Erythroblast (primary cell): ENCODE data around the gene GNAZ.

Experiments
- GATA1 ChIP-seq: IDR thresholded peaks from 2 replicates; pipeline ENCODE4 v1.6.1; 2011; ENCODE audit warnings: low read depth, mild to moderate bottlenecking, control low read depth, low read length, moderate library complexity
- POLR2A ChIP-seq: IDR thresholded peaks from 2 replicates; pipeline ENCODE4 v1.6.1; 2011; ENCODE audit warnings: mild to moderate bottlenecking, low read length

- TF ChIP-seq POLR2A = no peak
- TF ChIP-seq GATA1 = no peak
Measured at GRCh38 chr22:23101524-23101923, 31.2 kb downstream of the GNAZ start.
